Measurements from ENCODE around the gene ABHD16B. TPM values are rescaled to one million over a fixed set of nuclear protein-coding genes. Genes with fewer than 3 reads are reported as not detected.

The ABHD16B gene
- total and polyA plus RNA-seq, 10 of the 15 experiments (the other 5 are each of a cell fraction or from before 2014, with no cell fraction given): 0.13 TPM; not detected in 9

GRCh38 chr20:63895952-63896263, 34.6 kb downstream of the ABHD16B start (continued):
- no peak for TF ChIP-seq EED (IDR thresholded peaks at IDR 0.05; ENCODE audit: low read depth)
- TF ChIP-seq POLR2AphosphoS5 (IDR thresholded peaks at IDR 0.05; ENCODE audit: low read length): no peak
- TF ChIP-seq FOXK2 (IDR thresholded peaks at IDR 0.05): no peak
- TF ChIP-seq REST (IDR thresholded peaks at IDR 0.05; ENCODE audit: low read depth, low read length): no peak
- no peak for TF ChIP-seq YY1 (IDR thresholded peaks at IDR 0.05; ENCODE audit: low read depth, low read length)
- TF ChIP-seq RUNX3 (IDR thresholded peaks at IDR 0.05; ENCODE audit: low read length): peak; percentile 23; the same call in 1 of the 2 replicates
- no peak for TF ChIP-seq BRCA1 (IDR thresholded peaks at IDR 0.05; ENCODE audit: low read depth, low read length)
- no peak for TF ChIP-seq ZZZ3 (IDR thresholded peaks at IDR 0.05; ENCODE audit: control insufficient read depth, insufficient read length, low read depth)
- no peak for TF ChIP-seq ESRRA (IDR thresholded peaks at IDR 0.05; ENCODE audit: low read length)
- TF ChIP-seq NFYA (IDR thresholded peaks at IDR 0.05; ENCODE audit: borderline replicate concordance, low read depth, low read length): no peak
- no peak for TF ChIP-seq PAX5 (IDR thresholded peaks at IDR 0.05; ENCODE audit: borderline replicate concordance, low read depth, low read length)
- no peak for TF ChIP-seq FOXM1 (IDR thresholded peaks at IDR 0.05; ENCODE audit: low read depth, low read length)
- TF ChIP-seq FOS (IDR thresholded peaks at IDR 0.05; ENCODE audit: borderline replicate concordance, extremely low read depth, insufficient read length): no peak
- TF ChIP-seq KLF5 (IDR thresholded peaks at IDR 0.05; ENCODE audit: partially characterized antibody): no peak
- no peak for TF ChIP-seq BHLHE40 (IDR thresholded peaks at IDR 0.05; ENCODE audit: borderline replicate concordance in 1 of 2, low read depth in 2 of 2, low read length in 1 of 2)
- no peak for TF ChIP-seq TARDBP (IDR thresholded peaks at IDR 0.05; ENCODE audit: borderline replicate concordance)
- TF ChIP-seq BACH1 (IDR thresholded peaks at IDR 0.05; ENCODE audit: borderline replicate concordance): no peak
- TF ChIP-seq IRF3 (IDR thresholded peaks at IDR 0.05): no peak
